Loucy (cell line): ENCODE measurements around the gene TSHR.
A peak's percentile ranks its signal among the peaks of the same experiment; 100 is the strongest.

ENCODE experiments used
- H2AFZ ChIP-seq: fragments of 200-600 bp; sonication (generic); 2 replicates; pipeline ENCODE4 v1.6.0; 2016; ENCODE audit warnings: antibody characterized with exemption, mild to moderate bottlenecking, low read length, moderate library complexity
- H3F3A ChIP-seq: fragments of 200-600 bp; 2 replicates; pipeline ENCODE4 v1.6.0; 2016; ENCODE audit warnings: antibody characterized with exemption, low read depth, mild to moderate bottlenecking
- H3K27me3 ChIP-seq: fragments of 200-600 bp; sonication (generic); 2 replicates; pipeline ENCODE4 v1.6.1; 2014; ENCODE audit warnings: low read length, mild to moderate bottlenecking; ENCODE audit not compliant: insufficient read depth, poor library complexity, severe bottlenecking
- H3K36me3 ChIP-seq: fragments of 200-600 bp; sonication (generic); 2 replicates; pipeline ENCODE4 v1.6.1; 2016; ENCODE audit warnings: low read length; ENCODE audit not compliant: insufficient read depth
- H3K4me1 ChIP-seq: fragments of 200-600 bp; sonication (generic); 2 replicates; pipeline ENCODE4 v1.5.1; 2014; ENCODE audit warnings: low read length, mild to moderate bottlenecking; ENCODE audit not compliant: insufficient read depth, poor library complexity, severe bottlenecking
- H3K4me2 ChIP-seq: fragments of 200-600 bp; sonication (generic); 2 replicates; pipeline ENCODE4 v1.6.0; 2014; ENCODE audit warnings: antibody characterized with exemption, low read length, low read depth, mild to moderate bottlenecking; ENCODE audit not compliant: poor library complexity, severe bottlenecking
- H3K4me3 ChIP-seq: fragments of 200-600 bp; sonication (generic); 2 replicates; pipeline ENCODE4 v1.5.1; 2014; ENCODE audit warnings: low read length, mild to moderate bottlenecking, mixed read lengths; ENCODE audit not compliant: poor library complexity, severe bottlenecking
- H3K79me2 ChIP-seq: fragments of 200-600 bp; sonication (generic); 2 replicates; pipeline ENCODE4 v1.6.1; 2014; ENCODE audit warnings: low read length; ENCODE audit not compliant: insufficient read depth
- H3K9ac ChIP-seq: fragments of 200-600 bp; sonication (generic); 2 replicates; pipeline ENCODE4 v1.6.0; 2014; ENCODE audit warnings: mild to moderate bottlenecking, low read depth, low read length, moderate library complexity; ENCODE audit not compliant: poor library complexity, severe bottlenecking
- H3K9me2 ChIP-seq: fragments of 200-600 bp; sonication (generic); replicated peaks from 2 replicates; pipeline ENCODE4 v1.6.1; 2016; ENCODE audit warnings: low read depth, low read length, mixed read lengths
- H3K9me3 ChIP-seq: fragments of 200-600 bp; sonication (generic); 2 replicates; pipeline ENCODE4 v1.6.1; 2014; ENCODE audit warnings: mild to moderate bottlenecking, antibody characterized with exemption, low read length, low read depth; ENCODE audit not compliant: insufficient read depth
- H4K20me1 ChIP-seq: fragments of 200-600 bp; sonication (generic); 2 replicates; pipeline ENCODE4 v1.6.0; 2014; ENCODE audit warnings: antibody characterized with exemption, low read length, mild to moderate bottlenecking; ENCODE audit not compliant: insufficient read depth, poor library complexity, severe bottlenecking
- CTCF ChIP-seq: fragments of 200-600 bp; sonication (generic); conservative IDR thresholded peaks from 2 replicates; pipeline ENCODE4 v1.5.1; 2014; ENCODE audit warnings: mild to moderate bottlenecking, antibody characterized with exemption, low read length
- EZH2phosphoT487 ChIP-seq: fragments of 200-600 bp; IDR thresholded peaks from 2 replicates; pipeline ENCODE4 v1.6.1; 2018; ENCODE audit warnings: antibody characterized with exemption, mild to moderate bottlenecking, moderate library complexity, borderline replicate concordance

Gene TSHR

GRCh38 chr14:81161749-81162148, 206.3 kb downstream of the TSHR start:
- H3K36me3 ChIP-seq = no peaks in the 10 kb centered on the region
- H4K20me1 ChIP-seq = no peaks in the 10 kb centered on the region
- no peak for TF ChIP-seq CTCF
- TF ChIP-seq EZH2phosphoT487 = no peak

GRCh38 chr14:81162941-81163340, 207.5 kb downstream of the TSHR start:
- no peaks in the 10 kb centered on the region for H4K20me1 ChIP-seq
- H3F3A ChIP-seq = no peaks in the 10 kb centered on the region
- no peak overlapping the region for H2AFZ ChIP-seq
- TF ChIP-seq CTCF = no peak
- no peak for TF ChIP-seq EZH2phosphoT487
- no peak overlapping the region for H3K4me2 ChIP-seq
- H3K27me3 ChIP-seq = no peaks in the 10 kb centered on the region
- H3K4me1 ChIP-seq = no peaks in the 10 kb centered on the region
- H3K4me3 ChIP-seq = no peak overlapping the region
- H3K79me2 ChIP-seq = no peaks in the 10 kb centered on the region
- no peaks in the 10 kb centered on the region for H3K9me3 ChIP-seq
- H3K9me2 ChIP-seq = no peaks in the 10 kb centered on the region
- no peaks in the 10 kb centered on the region for H3K36me3 ChIP-seq
- no peak overlapping the region for H3K9ac ChIP-seq

More at GRCh38 chr14:81161749-81162148, 206.3 kb downstream of the TSHR start:
- Histone ChIP-seq H3K4me2 (no peak overlapping the region), H3K9me2 (no peaks in the 10 kb centered on the region), H3K4me3 (no peak overlapping the region), H3K9ac (no peak overlapping the region), H3K9me3 (no peaks in the 10 kb centered on the region), H3K27me3 (no peaks in the 10 kb centered on the region), H3F3A (no peaks in the 10 kb centered on the region), H3K4me1 (no peaks in the 10 kb centered on the region), H3K79me2 (no peaks in the 10 kb centered on the region), H2AFZ (no peak overlapping the region)

GRCh38 chr14:81164167-81164774, 208.8 kb downstream of the TSHR start:
- no peak overlapping the region for H3K9ac ChIP-seq
- no peaks in the 10 kb centered on the region for H3K36me3 ChIP-seq
- H3K9me2 ChIP-seq = no peaks in the 10 kb centered on the region
- no peaks in the 10 kb centered on the region for H3K27me3 ChIP-seq
- 0 out of 2 replicates have a peak overlapping the region, but pooled peaks have one; percentile 34 for H2AFZ ChIP-seq
- TF ChIP-seq EZH2phosphoT487 (no peak), CTCF (peak; percentile 90)
- no peaks in the 10 kb centered on the region for H3K9me3 ChIP-seq
- no peaks in the 10 kb centered on the region for H3K79me2 ChIP-seq
- no peaks in the 10 kb centered on the region for H3F3A ChIP-seq
- H3K4me2 ChIP-seq = peak overlapping the region; percentile 2
- peaks cover under 1% of the 10 kb centered on the region for H3K4me1 ChIP-seq
- no peaks in the 10 kb centered on the region for H4K20me1 ChIP-seq
- H3K4me3 ChIP-seq = no peak overlapping the region
